HepG2 (cell line): ENCODE data around the gene XRCC5. TPM values are rescaled to one million over a fixed set of nuclear protein-coding genes. Genes with fewer than 3 reads are reported as not detected.

Experiments used
- ATAC-seq: fragments of 200-7000 bp; cut with Tn5 transposase; 3 replicates; pipeline ENCODE4 v1.9.1; 2020; ENCODE audit warnings: mild to moderate bottlenecking, moderate library complexity
- BruUV-seq: library from RNA; stranded (reverse); fragments of 400-500 nt; replicated peaks from 2 replicates; lab custom pipeline; 2021; lab: Mats Ljungman, UMichigan
- CTCF ChIA-PET: fragments of 300-600 bp; formaldehyde crosslinking; extraction: SDS; loops from one replicate; lab custom pipeline; 2021; ENCODE audit warnings: low total read pairs, inconsistent platforms, low intra/inter-chr PET ratio; lab: Yijun Ruan, JAX
- POLR2A ChIA-PET: fragments of 350-600 bp; sonication (Branson Sonifier 250); formaldehyde crosslinking; loops from one replicate; lab custom pipeline; 2020; ENCODE audit warnings: antibody characterized with exemption, inconsistent platforms; lab: Yijun Ruan, JAX
- DNase-seq: peaks from one replicate; pipeline ENCODE4 v3.0.0-alpha.2; 2015; ENCODE audit warnings: low spot score
- FAIRE-seq: peaks from 3 replicates; lab custom pipeline; 2011; peaks lifted over from hg19 to GRCh38; lab: Jason Lieb, UNC
- H2AFZ ChIP-seq: one replicate; pipeline ENCODE4 v1.6.1; 2011; ENCODE audit warnings: low read length, inconsistent platforms
- H3K27ac ChIP-seq: fragments of 300-600 bp; 3 replicates; pipeline ENCODE4 v1.8.0; 2011; ENCODE audit warnings: mixed run types, mild to moderate bottlenecking, mixed read lengths, low read length, inconsistent platforms; ENCODE audit not compliant: insufficient read depth; ENCODE audit errors: extremely low read length
- H3K27me3 ChIP-seq, 2 experiments: fragments of 200-600 bp in 1 of 2; 2 replicates in 1 of 2; 3 replicates in 1 of 2; pipeline versions ENCODE4 v1.6.0 to v1.8.0; 2011; ENCODE audit warnings: low read length in 2 of 2, mild to moderate bottlenecking in 2 of 2, moderate library complexity in 2 of 2, inconsistent platforms in 1 of 2; ENCODE audit not compliant: insufficient read depth in 2 of 2, control insufficient read depth in 1 of 2
- H3K36me3 ChIP-seq, 2 experiments: fragments of 200-600 bp in 1 of 2; replicated peaks in 1 of 2; 2 replicates in 1 of 2; 3 replicates in 1 of 2; pipeline versions ENCODE4 v1.5.1 to v1.8.0; 2011; ENCODE audit warnings: low read length in 2 of 2, inconsistent platforms in 1 of 2; ENCODE audit not compliant: insufficient read depth in 2 of 2, control insufficient read depth in 1 of 2
- H3K4me1 ChIP-seq: 2 replicates; pipeline ENCODE4 v1.5.1; 2012; ENCODE audit warnings: low read length, inconsistent platforms; ENCODE audit not compliant: insufficient read depth
- H3K4me2 ChIP-seq: 2 replicates; pipeline ENCODE4 v1.6.0; 2011; ENCODE audit warnings: low read depth, low read length, inconsistent platforms
- H3K4me3 ChIP-seq, 3 experiments: fragments of 200-600 bp in 1 of 3; sonication (generic), shearing (Covaris generic) in 1 of 3; replicated peaks in 1 of 3; 2 replicates each; pipeline ENCODE4 v1.5.1; 2011 to 2016; ENCODE audit warnings: low read length in 3 of 3, inconsistent platforms in 2 of 3, low read depth in 2 of 3, mild to moderate bottlenecking in 2 of 3, control low read depth in 1 of 3, mixed read lengths in 1 of 3; ENCODE audit not compliant: insufficient read depth in 1 of 3
- H3K79me2 ChIP-seq: one replicate; pipeline ENCODE4 v1.6.1; 2011; ENCODE audit warnings: low read length, inconsistent platforms; ENCODE audit not compliant: insufficient read depth
- H3K9ac ChIP-seq: 2 replicates; pipeline ENCODE4 v1.6.0; 2011; ENCODE audit warnings: mild to moderate bottlenecking, low read depth, low read length, inconsistent platforms; ENCODE audit not compliant: insufficient read depth
- H3K9me3 ChIP-seq: 2 replicates; pipeline ENCODE4 v1.5.1; 2012; ENCODE audit warnings: mild to moderate bottlenecking, low read length
- H4K20me1 ChIP-seq: 2 replicates; pipeline ENCODE4 v1.6.0; 2011; ENCODE audit warnings: inconsistent platforms, mild to moderate bottlenecking, low read length, moderate library complexity; ENCODE audit not compliant: insufficient read depth
- CCDC6 ChIP-seq: sonication (generic); formaldehyde crosslinking; IDR thresholded peaks from 2 replicates; pipeline ENCODE4 v1.8.1; 2022; ENCODE audit warnings: mild to moderate bottlenecking, missing genetic modification reagents, moderate library complexity
- GRHL1 ChIP-seq: sonication (generic); formaldehyde crosslinking; conservative IDR thresholded peaks from 2 replicates; pipeline ENCODE4 v1.8.0; 2022; ENCODE audit warnings: missing genetic modification reagents
- HDAC1 ChIP-seq: sonication (generic); formaldehyde crosslinking; IDR thresholded peaks from 2 replicates; pipeline ENCODE4 v1.5.1; 2020; ENCODE audit warnings: mild to moderate bottlenecking, missing genetic modification reagents
- NFE2L1 ChIP-seq: sonication (generic); formaldehyde crosslinking; IDR thresholded peaks from 2 replicates; pipeline ENCODE4 v1.4.0; 2020; ENCODE audit warnings: missing genetic modification reagents, mild to moderate bottlenecking, borderline replicate concordance
- TEAD3 ChIP-seq: optimal IDR thresholded peaks from 2 replicates; pipeline ENCODE3; 2016; ENCODE audit warnings: borderline replicate concordance
- TP53 ChIP-seq: sonication (generic); formaldehyde crosslinking; conservative IDR thresholded peaks from 2 replicates; pipeline ENCODE4 v1.4.0; 2020; ENCODE audit warnings: missing genetic modification reagents
- ZNF12 ChIP-seq: sonication (generic); formaldehyde crosslinking; IDR thresholded peaks from 2 replicates; pipeline ENCODE4 v1.5.0; 2020; ENCODE audit warnings: missing genetic modification reagents
- ZNF431 ChIP-seq: sonication (generic); formaldehyde crosslinking; IDR thresholded peaks from 2 replicates; pipeline ENCODE4 v1.9.0; 2022; ENCODE audit warnings: missing genetic modification reagents, low read depth, mild to moderate bottlenecking, borderline replicate concordance
- ZNF552 ChIP-seq: sonication (generic); formaldehyde crosslinking; IDR thresholded peaks from 2 replicates; pipeline ENCODE4 v1.9.0; 2022; ENCODE audit warnings: missing genetic modification reagents, mild to moderate bottlenecking, borderline replicate concordance
- ZNF607 ChIP-seq: sonication (generic); formaldehyde crosslinking; IDR thresholded peaks from 2 replicates; pipeline ENCODE4 v1.5.1; 2020; ENCODE audit warnings: missing genetic modification reagents, mild to moderate bottlenecking, borderline replicate concordance
- ZNF672 ChIP-seq: sonication (generic); formaldehyde crosslinking; IDR thresholded peaks from 2 replicates; pipeline ENCODE4 v1.8.1; 2022; ENCODE audit warnings: missing genetic modification reagents
- WGBS: methylation state at CpG from one replicate; pipeline ENCODE4 v1.1.6; 2017; ENCODE audit warnings: low lambda C conversion rate; 5-methylcytosine and 5-hydroxymethylcytosine counted together
- in situ Hi-C: cut with HindIII; loops from 2 replicates; pipeline ENCODE4 v1.10.0; 2017; ENCODE audit warnings: low pct_unique_long_range_greater_than_20kb; ENCODE audit not compliant: extremely low pct_ligation_motif_present
- intact Hi-C: fragments of 100-400 bp; cut with micrococcal nuclease; formaldehyde crosslinking; loops from one replicate; pipeline ENCODE4 v1.10.0; 2022; ENCODE audit not compliant: unreplicated experiment
- polyA plus RNA-seq, 8 experiments: library from polyadenylated mRNA; depleted of rRNA in 3 of 8; stranded (reverse) in 7 of 8; unstranded in 1 of 8; fragments of >200 nt; fragmentation: Illumina TruSeq in 4 of 8; extraction: Trizol in 4 of 8; gene quantifications; 2 replicates each; pipeline versions ENCODE4 v1.2.1 to v1.2.3, GENCODE V29; 2011 to 2016; ENCODE audit warnings: low read depth in 4 of 8, missing spikeins in 1 of 8, mixed read lengths in 1 of 8; ENCODE audit not compliant: insufficient read depth in 1 of 8
- total RNA-seq, 5 experiments: library from RNA; depleted of rRNA; stranded (reverse); fragments of >200 nt; fragmentation: Illumina TruSeq; extraction: Trizol; gene quantifications; 2 replicates each; pipeline ENCODE4 v1.2.3, GENCODE V29; 2016; ENCODE audit warnings: low read depth in 1 of 5

The XRCC5 gene
- total and polyA plus RNA-seq, 2 of the 13 experiments (the other 11 are each of a cell fraction or from before 2014, with no cell fraction given): 264 to 454 TPM

- TF ChIP-seq GRHL1 (CRISPR knock-in tag) (no peak), ZNF12 (CRISPR knock-in tag) (peak; percentile 54; the same call in 1 of the 2 replicates), ZNF672 (CRISPR knock-in tag) (no peak), ZNF552 (CRISPR knock-in tag) (no peak), TP53 (no peak), ZNF607 (CRISPR knock-in tag) (no peak), TEAD3 (no peak), CCDC6 (CRISPR knock-in tag) (no peak), NFE2L1 (CRISPR knock-in tag) (no peak)
Measured at GRCh38 chr2:216151313-216152025, 42.3 kb downstream of the XRCC5 start (continued).

GRCh38 chr2:216155954-216156353 lies 46.8 kb downstream of the XRCC5 start:
- Histone ChIP-seq H3K27ac (no peak overlapping the region), H3K9me3 (no peaks in the 10 kb centered on the region), H4K20me1 (0 out of 2 replicates have a peak, but pooled peaks cover 3% of the 10 kb centered on the region), H3K4me2 (no peak overlapping the region), H3K4me1 (no peaks in the 10 kb centered on the region), H3K4me3 (no peak overlapping the region), H3K36me3 (peaks cover 37 to 94% of the 10 kb centered on the region in 2 experiments), H3K9ac (no peak overlapping the region), H3K27me3 (no peaks in the 10 kb centered on the region), H3K79me2 (no peaks in the 10 kb centered on the region), H2AFZ (no peak overlapping the region)
- no peak for DNase-seq
- no peak for ATAC-seq
- ChIA-PET CTCF (no interaction called here), POLR2A (no interaction called here)
- intact Hi-C loops (no loop called here), in situ Hi-C loops (no loop called here)
- 96% methylated on average over 3 of the region's 3 CpGs for WGBS
- FAIRE-seq: no peak
- TF ChIP-seq ZNF431 (CRISPR knock-in tag) (no peak), HDAC1 (no peak)
- BruUV-seq: no TSS peak
